GM18499 (cell line): Measurements from ENCODE around the gene ABHD12.
"Not testable (repeated sequence)": the region's sequence is repeated elsewhere in the genome, so short reads cannot be mapped to it uniquely, and the experiment has no call there.

Source experiments
- ATAC-seq: cut with Tn5 transposase; IDR thresholded peaks from one replicate; pipeline ENCODE4 v1.9.1; 2021; ENCODE audit warnings: moderate number of reproducible peaks; ENCODE audit not compliant: insufficient read depth, unreplicated experiment

Gene ABHD12

DNA sequence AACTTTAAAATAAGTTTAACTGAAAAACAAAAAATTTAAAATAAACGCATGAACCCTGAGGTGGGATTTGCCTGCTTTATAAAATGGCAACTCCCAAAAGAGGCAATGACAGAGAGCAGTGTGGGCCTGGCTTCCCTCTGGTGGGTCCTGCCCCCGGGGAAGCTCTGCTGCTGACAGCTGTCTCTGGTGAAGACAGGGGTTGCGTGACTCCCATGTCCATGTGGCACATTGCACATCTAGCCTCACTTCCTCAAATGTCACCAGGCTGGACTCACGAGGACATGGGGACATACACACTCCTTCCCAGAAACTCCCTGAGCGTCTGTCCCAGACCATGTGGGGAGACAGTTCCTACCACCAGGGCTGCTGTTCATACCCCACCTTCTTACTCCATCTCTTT lies 66.2 kb downstream of the ABHD12 start:
- ATAC-seq: no peak

DNA sequence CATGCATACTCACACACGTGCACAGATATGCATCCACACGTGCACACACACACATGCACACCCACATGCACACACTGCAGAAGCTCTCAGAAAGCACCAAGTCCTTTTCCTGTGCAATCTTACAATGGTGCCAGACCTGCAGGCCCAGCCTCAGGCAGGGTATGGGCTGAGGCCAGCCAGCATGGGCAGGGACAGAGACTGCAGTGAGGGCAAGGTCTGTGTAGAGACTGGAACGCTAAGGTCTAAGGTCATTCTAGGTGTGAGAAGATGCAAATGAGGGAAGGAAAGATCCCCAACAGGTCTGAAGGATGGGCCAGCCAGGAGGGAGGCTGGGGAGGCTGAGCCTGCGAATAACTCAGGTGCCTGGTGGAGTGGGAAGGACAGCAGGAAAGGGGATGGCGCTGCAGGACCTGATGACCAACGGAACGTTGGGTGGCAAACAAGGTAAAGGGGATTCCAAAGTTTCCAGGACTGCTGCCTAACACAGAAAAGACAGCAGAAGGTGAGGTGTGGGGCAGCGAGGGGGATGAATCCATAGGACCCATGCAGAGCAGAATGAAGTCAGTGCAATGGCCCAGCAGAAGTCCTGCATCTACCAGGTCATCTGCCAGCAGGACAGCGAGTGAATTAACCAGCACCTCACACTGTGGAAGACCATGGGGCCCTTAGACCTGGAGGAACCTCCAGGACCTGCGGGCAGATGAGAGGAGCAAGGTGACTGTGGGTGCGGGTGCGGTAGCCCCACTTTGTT lies 67.0 kb downstream of the ABHD12 start:
- ATAC-seq: no peak

DNA sequence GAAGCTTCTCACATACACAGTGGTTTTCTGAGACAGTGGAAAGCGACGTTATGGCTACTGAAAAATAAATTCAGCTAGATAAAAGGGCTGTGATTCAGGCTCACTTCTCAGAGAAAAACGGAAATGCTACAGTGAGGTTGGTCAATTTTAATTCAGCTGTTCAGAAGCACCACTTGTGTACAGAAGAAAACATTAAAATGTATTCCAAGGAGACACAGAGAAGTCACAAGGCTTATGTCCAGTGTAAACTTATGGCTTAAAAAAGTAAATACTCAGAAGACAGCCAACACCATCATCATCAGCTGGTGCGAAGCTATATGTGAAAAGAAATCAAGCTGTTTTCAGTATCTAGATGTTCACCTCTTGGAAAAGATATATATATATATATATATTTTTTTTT lies 68.6 kb downstream of the ABHD12 start:
- ATAC-seq: no peak

DNA sequence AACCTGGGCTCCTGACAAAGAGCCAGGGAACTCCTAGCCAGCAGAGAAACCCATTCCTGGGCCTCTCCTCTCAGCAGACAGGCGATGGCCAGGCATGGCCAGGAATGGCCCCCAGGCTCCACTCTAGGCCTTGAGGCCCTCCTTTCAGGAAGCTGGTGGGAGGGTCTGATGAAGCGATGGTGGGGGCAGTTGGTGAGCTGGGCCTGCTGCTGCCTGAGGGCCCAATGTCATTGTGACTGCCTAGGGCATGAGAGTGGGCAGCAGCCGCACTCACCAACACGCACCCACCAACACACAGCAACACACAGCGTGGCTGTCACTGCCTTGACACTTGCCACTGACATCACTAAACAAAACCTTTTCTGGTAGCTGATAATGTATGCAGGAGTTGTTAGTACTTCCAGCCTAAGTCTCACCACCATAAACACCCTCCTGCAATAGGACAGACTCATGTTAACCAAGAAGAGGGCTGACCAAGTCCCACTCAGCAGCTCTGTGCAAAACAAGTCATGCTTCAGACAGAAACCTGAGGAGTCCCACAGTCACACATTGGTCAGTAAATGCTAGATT lies 69.3 kb downstream of the ABHD12 start:
- no peak for ATAC-seq

DNA sequence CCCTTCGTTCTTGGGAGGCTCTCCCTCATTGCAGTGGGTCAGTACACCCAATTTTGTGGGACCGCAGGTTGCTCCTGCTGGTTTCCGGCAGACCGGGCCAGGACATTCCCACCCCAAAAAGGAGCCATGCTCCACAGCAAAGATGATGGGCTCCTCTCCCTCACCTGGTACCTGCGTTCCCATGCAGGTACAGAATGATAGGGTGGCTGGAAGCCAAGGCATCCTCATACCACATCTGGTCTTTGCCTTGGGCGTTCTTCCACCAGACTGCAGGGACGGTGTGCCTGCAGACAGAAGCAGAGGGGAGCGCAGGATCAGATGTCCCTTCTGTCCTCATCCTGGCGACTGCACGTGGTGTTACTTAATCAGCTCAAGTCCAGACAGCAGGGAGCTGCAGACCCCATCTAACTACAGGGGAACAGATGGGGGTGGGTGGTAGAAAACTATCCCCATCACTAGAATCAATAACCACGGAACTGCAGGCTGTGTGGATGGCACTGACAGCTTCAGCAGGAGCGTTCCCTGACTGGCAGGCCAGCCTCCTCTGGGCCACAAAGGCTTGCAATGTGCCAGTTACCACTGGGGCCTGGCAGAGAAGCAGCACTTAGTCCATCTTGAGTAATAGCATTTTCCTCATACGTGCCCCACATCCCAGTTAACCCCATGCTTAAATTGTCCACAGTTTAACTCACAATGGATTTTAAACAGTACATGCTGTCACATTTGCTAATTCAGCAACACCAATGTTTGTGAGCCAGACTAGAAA lies 70.4 kb downstream of the ABHD12 start:
- ATAC-seq: no peak

DNA sequence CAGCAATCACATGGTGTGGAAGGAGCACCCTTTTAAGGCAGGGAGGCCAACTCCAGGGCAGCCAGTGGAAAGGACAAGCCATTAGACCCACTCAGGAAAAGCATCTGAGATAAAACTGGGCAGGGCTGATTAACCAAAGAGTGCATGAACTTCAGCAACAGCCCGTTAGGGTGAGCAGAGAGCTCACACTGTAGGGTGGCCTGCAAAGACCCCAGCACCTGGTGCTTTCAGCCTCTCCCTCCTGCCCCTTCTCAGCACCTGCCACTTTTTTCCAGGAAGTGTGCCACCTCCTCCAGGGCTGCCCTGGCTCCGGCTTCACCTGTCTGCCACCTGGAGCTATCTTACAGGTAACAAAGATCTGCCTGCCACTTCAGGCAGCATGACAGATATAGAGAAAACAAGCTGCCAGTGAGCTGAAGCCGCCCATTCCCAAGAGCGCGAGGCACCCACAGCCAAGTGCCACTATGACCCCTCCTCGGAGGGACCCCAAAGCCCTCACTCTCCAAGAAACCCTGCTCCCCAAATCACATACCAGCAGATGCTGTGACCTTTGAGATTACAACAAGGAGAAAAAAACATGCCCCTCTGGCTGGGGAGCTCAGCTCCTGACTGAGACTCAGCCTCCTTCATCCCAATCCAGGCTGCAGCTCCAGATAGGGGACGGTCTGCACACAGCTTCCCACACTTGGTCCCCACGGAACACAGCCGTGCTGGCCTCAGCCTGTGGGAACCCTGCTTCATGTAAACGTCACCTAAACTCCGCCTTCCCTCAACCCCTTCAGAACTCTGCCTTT lies 71.2 kb downstream of the ABHD12 start:
- no peak for ATAC-seq

DNA sequence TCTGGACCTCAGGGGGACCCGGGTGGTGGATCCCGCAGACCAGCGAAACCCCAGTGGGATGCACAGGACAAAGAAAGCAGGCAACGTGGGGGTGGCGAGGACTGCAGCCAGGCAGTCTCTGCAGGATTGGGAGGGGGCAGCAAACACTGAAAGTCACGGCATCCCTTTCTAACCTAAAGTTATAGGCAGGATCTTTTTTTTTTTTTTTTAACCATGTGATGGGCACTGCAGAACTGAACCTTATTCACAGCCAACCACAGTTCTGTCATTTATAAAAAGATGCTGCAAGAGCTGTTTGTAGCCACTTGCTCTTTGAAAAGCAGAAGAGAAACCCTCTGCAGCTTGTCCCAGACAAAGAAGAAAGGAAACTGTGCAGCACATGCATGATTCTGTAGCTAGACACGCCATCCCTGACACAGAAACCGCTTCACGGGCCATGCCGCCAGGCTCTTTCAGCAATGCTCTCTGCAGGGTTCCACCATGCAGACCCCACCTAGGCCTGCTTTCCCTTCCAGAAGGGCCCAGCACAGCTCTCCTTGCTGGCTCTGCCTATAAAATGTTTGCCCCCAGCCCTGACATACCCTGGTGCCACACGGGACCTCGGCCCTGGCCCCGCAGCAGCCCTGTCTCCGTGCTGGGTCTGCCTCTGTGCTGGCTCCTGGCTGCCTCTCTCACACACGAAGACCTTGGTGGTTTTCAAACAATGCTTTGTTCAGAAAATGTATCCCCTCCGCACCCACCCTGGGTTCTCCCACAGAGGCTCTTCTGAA lies 72.0 kb downstream of the ABHD12 start:
- peak; percentile 89 for ATAC-seq

DNA sequence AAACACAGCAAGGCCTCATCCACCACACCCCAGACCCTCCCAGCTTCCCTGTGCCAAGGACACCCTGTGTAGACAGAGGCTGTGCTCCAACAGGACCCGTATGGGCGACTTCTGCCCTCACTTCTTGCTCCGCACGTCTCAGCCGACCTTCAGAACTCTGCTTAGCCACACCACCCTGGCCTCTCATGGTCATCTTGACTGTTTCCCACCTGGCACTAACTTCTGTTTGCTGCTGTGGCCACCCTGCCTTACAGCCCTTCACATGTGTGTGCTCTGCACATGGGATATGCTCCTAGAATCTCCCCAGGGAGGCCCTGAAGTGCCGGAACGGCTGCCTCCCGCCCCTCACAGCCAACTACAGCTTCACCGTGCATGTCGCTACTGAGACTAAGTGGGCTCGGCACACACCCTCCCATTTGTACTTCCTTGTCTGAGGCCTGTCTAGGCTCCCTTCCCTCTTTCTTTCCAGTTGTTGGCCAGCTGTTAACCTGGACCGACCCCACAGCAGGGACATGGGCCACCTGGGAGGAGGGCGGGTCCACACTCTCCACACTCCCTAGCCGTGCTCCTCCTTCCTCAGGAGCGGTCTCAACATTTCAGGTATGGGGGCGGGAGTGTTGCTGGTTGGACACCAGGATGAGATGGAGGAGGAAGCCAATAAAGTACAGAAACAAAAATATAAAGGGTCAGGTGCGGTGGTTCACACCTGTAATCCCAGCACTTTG lies 73.1 kb downstream of the ABHD12 start:
- no peak for ATAC-seq

DNA sequence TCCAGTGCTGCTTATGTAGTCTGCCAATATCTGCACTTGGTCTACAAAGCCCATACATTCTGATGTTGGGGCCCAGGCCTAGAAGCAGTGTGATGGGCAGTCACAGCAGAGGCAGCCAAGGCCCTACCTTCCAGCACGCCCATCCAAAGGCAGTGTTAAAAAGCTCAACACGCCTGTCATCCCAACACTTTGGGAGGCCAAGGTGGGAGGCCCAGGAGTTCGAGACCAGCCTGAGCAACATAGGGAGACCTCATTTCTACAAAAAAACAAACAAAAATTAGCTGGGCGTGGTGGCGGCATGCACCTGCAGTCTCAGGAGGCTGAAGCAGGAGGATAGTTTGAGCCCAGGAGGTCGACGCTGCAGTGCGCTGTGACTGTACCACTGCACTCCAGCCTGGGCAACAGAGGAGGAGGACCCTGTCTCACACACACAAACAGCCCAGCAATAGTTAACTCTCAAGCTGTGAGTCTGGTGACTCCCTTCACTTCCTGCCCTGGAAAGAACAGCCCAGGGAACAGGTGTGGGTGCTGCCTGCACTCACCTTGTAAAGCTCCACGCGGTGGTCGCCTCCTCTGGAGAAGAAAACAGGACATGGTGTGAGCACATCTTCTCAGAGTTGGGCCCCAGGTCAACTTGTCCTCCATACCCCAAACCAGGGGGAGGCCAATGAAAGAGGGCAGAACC lies 74.0 kb downstream of the ABHD12 start:
- ATAC-seq: no peak

DNA sequence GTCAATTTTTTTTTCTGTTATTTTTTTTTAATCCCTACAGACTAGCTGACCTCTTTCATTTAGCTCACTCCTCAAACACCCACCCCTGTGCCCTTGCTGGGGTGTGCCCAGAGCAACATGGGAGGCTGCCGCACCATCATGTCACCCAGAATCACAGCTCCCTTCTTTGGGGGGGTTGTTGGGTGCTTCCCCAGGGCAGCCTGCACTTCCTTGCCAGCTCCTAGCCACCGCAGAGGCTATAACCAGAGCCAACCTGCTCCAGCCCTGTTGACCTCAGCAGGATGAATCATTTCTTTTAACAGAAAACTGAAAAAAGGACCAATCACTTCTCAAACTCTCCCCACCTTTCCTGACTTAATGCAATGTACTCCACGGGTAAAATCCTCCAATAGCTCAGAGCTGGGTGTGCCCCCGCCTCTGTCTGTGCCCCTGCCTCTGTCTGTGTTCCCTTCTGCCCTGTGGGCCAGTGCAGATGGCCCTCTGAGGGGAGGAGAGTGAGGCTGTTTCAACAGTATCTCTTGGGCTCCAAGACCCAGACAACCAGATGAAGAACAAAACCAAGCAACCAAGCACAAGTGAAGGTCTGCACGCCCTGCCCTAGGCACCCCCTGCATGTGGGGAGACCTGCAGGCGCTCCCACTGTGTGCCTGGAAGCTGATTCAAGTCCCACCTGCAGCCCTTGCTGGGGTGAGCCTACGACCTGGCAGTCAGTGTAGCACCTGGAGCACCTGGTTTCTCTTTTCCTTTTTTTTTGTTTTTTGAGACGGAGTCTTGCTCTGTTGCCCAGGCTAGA lies 75.0 kb downstream of the ABHD12 start:
- no peak for ATAC-seq

DNA sequence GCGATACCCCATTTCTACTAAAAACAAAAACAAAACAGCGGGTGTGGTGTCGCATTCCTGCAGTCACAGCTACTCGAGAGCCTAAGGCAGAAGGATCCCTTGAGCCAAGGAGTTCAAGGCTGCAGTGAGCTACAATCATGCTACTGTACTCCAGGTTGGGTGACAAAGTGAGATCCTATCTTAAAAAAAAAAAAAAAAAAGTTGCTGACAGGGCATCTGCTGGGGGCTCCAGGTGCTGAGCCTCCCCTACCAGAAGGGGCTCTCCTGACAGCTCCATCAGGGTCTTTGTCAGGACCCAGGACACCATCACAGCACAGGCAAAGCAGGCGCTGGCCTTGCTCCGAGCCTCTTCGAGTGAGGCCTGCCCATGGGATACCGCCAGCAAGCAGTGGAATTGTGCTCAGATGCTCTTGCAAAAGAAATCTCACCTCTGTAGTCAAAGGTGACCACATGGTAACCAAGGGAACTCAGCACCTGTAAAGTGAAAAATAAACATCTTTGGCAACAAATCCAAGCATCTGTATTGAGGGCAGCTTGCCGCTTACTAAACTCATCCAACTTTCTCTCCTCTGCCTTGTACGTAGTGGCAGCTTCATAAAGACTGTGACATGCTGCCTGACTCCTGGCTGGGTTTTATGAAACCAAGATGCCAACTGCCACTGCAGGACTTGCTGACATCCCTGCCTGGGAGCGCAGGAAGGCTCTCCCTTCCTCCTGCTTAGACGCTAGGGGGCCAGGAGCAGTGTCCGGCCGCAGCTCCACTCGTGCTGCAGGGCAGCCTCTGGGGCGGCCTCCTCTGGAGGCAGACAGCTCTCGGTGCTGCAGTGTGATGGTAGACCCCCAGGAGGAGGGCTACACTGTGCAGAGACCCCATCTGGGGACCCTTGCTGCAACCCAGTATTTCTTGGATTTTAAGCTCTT lies 75.9 kb downstream of the ABHD12 start:
- ATAC-seq: no peak

DNA sequence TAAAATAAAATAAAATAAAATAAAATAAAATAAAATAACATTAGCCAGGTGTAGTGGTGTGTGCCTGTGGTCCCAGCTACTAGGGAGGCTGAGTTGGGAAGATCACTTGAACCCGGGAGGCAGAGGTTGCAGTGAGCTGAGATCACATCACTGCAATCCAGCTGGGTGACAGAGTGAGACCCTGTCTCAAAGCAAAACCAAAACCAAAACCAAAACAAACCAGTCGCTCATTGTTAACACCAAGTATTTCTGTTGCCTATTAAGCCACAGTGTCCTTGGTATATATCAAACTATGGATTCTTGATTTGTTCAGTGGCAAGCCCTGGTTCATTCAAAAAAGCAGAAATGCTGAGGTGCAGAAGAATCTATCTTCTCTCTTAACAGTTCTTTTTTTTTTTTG lies 77.0 kb downstream of the ABHD12 start:
- no peak for ATAC-seq

DNA sequence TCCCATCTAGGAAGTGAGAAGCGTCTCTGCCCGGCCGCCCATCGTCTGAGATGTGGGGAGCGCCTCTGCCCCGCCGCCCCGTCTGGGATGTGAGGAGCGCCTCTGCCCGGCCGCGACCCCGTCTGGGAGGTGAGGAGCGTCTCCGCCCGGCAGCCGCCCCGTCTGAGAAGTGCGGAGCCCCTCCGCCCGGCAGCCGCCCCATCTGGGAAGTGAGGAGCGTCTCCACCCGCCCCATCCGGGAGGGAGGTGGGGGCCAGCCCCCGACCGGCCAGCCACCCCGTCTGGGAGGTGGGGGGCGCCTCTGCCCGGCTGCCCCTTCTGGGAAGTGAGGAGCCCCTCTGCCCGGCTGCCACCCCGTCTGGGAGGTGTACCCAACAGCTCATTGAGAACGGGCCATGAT lies 77.9 kb downstream of the ABHD12 start:
- ATAC-seq: not testable (repeated sequence)

DNA sequence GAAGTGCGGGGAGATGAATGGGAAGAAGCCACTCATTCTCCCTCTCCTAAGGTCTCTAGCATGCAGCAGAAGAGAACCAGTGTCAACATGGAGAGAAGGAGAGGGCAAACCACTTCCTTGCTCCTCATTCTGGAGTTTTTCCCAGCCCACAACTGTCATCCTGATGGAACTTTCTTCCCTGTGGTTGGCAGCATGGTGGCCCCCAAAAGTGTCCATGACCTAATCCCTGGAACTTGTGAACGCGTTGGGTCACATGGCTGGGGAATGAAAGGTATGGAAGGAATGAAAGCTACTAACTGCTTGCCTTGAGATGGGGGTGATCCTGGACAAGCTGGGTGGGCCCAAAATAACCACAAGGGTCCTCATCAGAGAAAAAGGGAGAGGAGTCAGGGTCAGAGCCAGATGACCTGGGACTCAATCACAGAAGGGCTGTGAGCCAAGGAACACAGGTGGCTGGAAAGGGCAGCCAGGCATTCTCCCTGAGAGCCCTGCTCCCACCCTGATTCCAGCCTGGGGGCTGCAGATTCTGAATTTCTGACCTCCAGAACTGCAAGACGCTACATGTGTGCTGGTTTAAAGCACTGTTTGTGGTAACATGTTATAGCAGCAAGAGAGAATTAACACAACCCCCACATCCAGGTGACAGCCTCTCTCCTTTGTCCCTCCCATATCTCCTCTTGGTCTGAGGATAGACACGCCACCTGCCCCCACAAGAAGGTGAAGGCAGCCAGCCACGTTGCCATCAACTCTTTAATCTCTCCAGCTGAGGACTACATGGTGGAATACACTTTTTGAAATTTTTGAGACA lies 79.5 kb downstream of the ABHD12 start:
- ATAC-seq: no peak

DNA sequence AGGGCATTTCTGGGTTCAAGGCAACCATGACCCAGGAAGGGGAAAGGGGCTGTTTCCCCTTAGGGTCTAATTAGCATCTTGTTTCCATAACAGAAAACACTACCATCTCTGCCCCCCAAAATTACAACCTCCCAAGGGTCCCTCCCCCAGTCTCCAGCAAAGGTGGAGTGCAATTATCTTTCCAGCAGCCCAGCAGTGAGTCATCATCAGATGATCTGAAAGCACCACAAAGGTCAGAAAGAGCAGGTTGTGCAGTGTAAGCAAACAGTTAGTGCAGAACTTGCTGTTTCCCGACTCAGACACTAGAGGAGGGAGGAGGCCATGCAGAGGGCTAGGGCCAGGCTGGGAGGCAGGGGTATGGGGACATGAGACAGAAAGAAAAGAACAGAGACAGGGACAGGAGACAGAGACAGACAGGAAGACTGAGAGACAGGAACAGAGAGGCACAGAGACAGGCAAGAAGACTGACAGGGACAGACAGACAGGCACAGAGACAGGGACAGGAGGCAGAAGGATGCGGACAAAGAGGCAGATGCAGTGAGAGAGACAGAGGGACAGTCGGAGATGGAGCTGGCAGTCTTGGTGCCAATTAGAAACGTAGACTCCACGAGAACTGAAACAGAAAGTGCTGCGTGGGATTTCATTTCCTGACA lies 80.2 kb downstream of the ABHD12 start:
- ATAC-seq: peak; percentile 93
